Endothelial cell of umbilical vein (primary cell): ENCODE results near the gene LRRC56. TPM values are rescaled to one million over a fixed set of nuclear protein-coding genes. Genes with fewer than 3 reads are reported as not detected.

ENCODE experiments used
- BruUV-seq: library from RNA; stranded (reverse); fragments of 400-500 nt; replicated peaks from 2 replicates; lab custom pipeline; 2021; lab: Mats Ljungman, UMichigan
- CTCF ChIA-PET: fragments of 300-600, 350-600 bp; sonication (Branson Sonifier 250); formaldehyde crosslinking; loops from one replicate; lab custom pipeline; 2021; ENCODE audit warnings: antibody characterized with exemption, inconsistent platforms; lab: Charles Lee
- POLR2A ChIA-PET: fragments of 300-600, 350-600 bp; sonication (Branson Sonifier 250); formaldehyde crosslinking; loops from one replicate; lab custom pipeline; 2021; ENCODE audit warnings: antibody characterized with exemption, inconsistent platforms; lab: Charles Lee
- DNase-seq: peaks from one replicate; pipeline ENCODE4 v3.0.0-alpha.2; 2011; ENCODE audit warnings: low read depth, low spot score
- FAIRE-seq: peaks from 2 replicates; lab custom pipeline; 2011; peaks lifted over from hg19 to GRCh38; lab: Jason Lieb, UNC
- H2AFZ ChIP-seq: 2 replicates; pipeline ENCODE4 v1.6.0; 2012; ENCODE audit warnings: low read depth, low read length, control low read depth, inconsistent platforms
- H3K27ac ChIP-seq: 2 replicates; pipeline ENCODE4 v1.5.1; 2011; ENCODE audit warnings: low read depth, mild to moderate bottlenecking, control low read depth, low read length, moderate library complexity; ENCODE audit not compliant: insufficient read depth
- H3K27me3 ChIP-seq, 2 experiments: 2 replicates each; pipeline versions ENCODE4 v1.6.0 to v1.6.1; 2011; ENCODE audit warnings: low read length in 2 of 2, mixed read lengths in 1 of 2; ENCODE audit not compliant: control insufficient read depth in 2 of 2, insufficient read depth in 2 of 2
- H3K36me3 ChIP-seq, 2 experiments: 2 replicates in 1 of 2; 3 replicates in 1 of 2; pipeline ENCODE4 v1.5.1; 2011; ENCODE audit warnings: low read length in 2 of 2, mild to moderate bottlenecking in 1 of 2, moderate library complexity in 1 of 2; ENCODE audit not compliant: control insufficient read depth in 2 of 2, insufficient read depth in 2 of 2; ENCODE audit errors: extremely low read depth in 1 of 2
- H3K4me1 ChIP-seq: 3 replicates; pipeline ENCODE4 v1.5.1; 2011; ENCODE audit warnings: mild to moderate bottlenecking, low read length; ENCODE audit not compliant: control insufficient read depth, insufficient read depth; ENCODE audit errors: extremely low read depth
- H3K4me2 ChIP-seq: 2 replicates; pipeline ENCODE4 v1.6.1; 2011; ENCODE audit warnings: low read length, control low read depth, mixed read lengths; ENCODE audit not compliant: insufficient read depth
- H3K4me3 ChIP-seq, 3 experiments: fragments of 200-600 bp in 1 of 3; sonication (generic), shearing (Covaris generic) in 1 of 3; replicated peaks in 1 of 3; 2 replicates each; pipeline ENCODE4 v1.5.1; 2011 to 2016; ENCODE audit warnings: control low read depth in 3 of 3, low read length in 3 of 3, mild to moderate bottlenecking in 2 of 3, inconsistent platforms in 1 of 3, low read depth in 1 of 3, moderate library complexity in 1 of 3; ENCODE audit not compliant: insufficient read depth in 1 of 3
- H3K79me2 ChIP-seq: 2 replicates; pipeline ENCODE4 v1.6.0; 2012; ENCODE audit warnings: low read length, inconsistent platforms; ENCODE audit not compliant: control insufficient read depth, insufficient read depth
- H3K9ac ChIP-seq: replicated peaks from 2 replicates; pipeline ENCODE3; 2011; ENCODE audit warnings: low read length, control low read depth; ENCODE audit not compliant: insufficient read depth; ENCODE audit errors: extremely low read depth
- H3K9me1 ChIP-seq: replicated peaks from 3 replicates; pipeline ENCODE4 v1.6.0; 2011; ENCODE audit warnings: mild to moderate bottlenecking, low read length; ENCODE audit not compliant: control insufficient read depth, insufficient read depth; ENCODE audit errors: extremely low read depth
- H3K9me3 ChIP-seq: replicated peaks from 2 replicates; pipeline ENCODE4 v1.5.1; 2012; ENCODE audit warnings: low read length, inconsistent platforms; ENCODE audit not compliant: control insufficient read depth, insufficient read depth
- H4K20me1 ChIP-seq: replicated peaks from 2 replicates; pipeline ENCODE3; 2011; ENCODE audit warnings: mild to moderate bottlenecking, low read length; ENCODE audit not compliant: control insufficient read depth, insufficient read depth; ENCODE audit errors: extremely low read depth
- FOS ChIP-seq: IDR thresholded peaks from 2 replicates; pipeline ENCODE4 v1.6.1; 2011; ENCODE audit warnings: mild to moderate bottlenecking, low read length, moderate library complexity, borderline replicate concordance; ENCODE audit not compliant: insufficient read depth
- POLR2A ChIP-seq: IDR thresholded peaks from 2 replicates; pipeline ENCODE4 v1.6.1; 2012; ENCODE audit warnings: low read depth, mild to moderate bottlenecking, control low read depth, low read length
- dilution Hi-C: fragments of 300-500 bp; cut with MboI; formaldehyde crosslinking; loops from one replicate; pipeline ENCODE4 v1.15.0; 2019; ENCODE audit warnings: low sequenced_read_pairs; ENCODE audit not compliant: extremely low pct_ligation_motif_present
- intact Hi-C: fragments of 100-400 bp; cut with micrococcal nuclease; formaldehyde crosslinking; loops from one replicate; pipeline ENCODE4 v1.10.0; 2022
- polyA plus RNA-seq, 4 experiments: library from polyadenylated mRNA; depleted of rRNA in 3 of 4; stranded (reverse) in 3 of 4; unstranded in 1 of 4; fragments of >200 nt; gene quantifications; 2 replicates each; pipeline versions ENCODE4 v1.2.1 to v1.2.3, GENCODE V29; 2011 to 2012; ENCODE audit warnings: missing spikeins in 1 of 4
- total RNA-seq: library from RNA; stranded (reverse); gene quantifications from 2 replicates; pipeline ENCODE4 v1.2.3, GENCODE V29; 2021

Gene LRRC56
- total and polyA plus RNA-seq, 2 donors (not counting 3 experiments of a cell fraction or from before 2014, with no cell fraction given) = 0.47 to 0.55 TPM

DNA sequence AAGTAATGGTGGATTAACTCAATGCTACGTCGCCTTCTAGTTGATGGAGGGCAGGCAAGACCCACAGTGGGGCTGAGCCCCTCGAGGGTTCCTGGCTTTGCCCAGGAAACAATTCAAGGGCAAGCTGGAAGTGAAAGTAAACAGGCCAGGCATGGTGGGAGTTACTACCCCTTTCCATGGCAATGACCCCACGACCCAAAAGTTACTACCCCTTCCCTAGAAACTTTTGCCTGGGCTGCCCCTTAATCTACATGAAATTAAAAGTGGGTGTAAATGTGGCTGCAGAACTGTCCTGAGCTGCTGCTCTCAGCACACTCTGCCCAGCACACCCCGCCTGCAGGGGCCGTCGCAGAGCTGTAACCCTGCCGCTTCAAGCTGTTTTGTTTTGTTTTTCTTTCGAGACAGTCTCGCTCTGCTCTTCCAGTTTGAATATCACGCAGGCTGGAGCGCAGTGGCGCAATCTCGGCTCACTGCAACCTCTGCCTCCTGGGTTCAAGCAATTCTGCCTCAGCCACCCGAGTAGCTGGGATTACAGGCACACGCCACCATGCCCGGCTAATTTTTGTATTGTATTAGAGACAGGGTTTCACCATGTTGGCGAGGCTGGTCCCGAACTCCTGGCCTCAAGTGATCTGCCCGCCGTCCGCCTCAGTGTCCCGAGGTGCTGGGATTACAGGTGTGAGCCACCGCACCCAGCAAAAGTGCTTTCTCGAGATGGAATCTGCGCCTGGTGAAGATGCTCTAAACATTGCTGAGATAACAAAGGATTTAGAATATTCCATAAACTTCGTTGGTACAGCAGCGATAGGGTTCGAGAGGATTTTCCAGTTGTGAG, 24.3 kb upstream of the LRRC56 start:
- CTCF ChIA-PET = no interaction called here
- intact Hi-C loops = no loop called here
- DNase-seq = no peak
- H3K4me1 ChIP-seq = no peaks in the 10 kb centered on the region
- H3K9me1 ChIP-seq = no peaks in the 10 kb centered on the region
- peaks cover 2% of the 10 kb centered on the region for H3K79me2 ChIP-seq
- dilution Hi-C loops = no loop called here
- no peak overlapping the region for H3K27ac ChIP-seq
- no peak for TF ChIP-seq POLR2A
- H3K9me3 ChIP-seq = no peaks in the 10 kb centered on the region
- POLR2A ChIA-PET = no interaction called here
- no peak overlapping the region for H3K9ac ChIP-seq
- no TSS peak for BruUV-seq
- no peaks in the 10 kb centered on the region for H3K27me3 ChIP-seq
- H2AFZ ChIP-seq = no peak overlapping the region
- H3K4me3 ChIP-seq = no peak overlapping the region
- no peak overlapping the region for H3K4me2 ChIP-seq
- no peaks in the 10 kb centered on the region for H3K36me3 ChIP-seq
- H4K20me1 ChIP-seq = no peaks in the 10 kb centered on the region
- FAIRE-seq = no peak

- Histone ChIP-seq H3K27ac (no peak overlapping the region), H3K4me1 (peaks cover 3% of the 10 kb centered on the region), H3K9me1 (no peaks in the 10 kb centered on the region), H2AFZ (no peak overlapping the region), H3K27me3 (no peaks in the 10 kb centered on the region), H3K9ac (no peak overlapping the region), H3K9me3 (no peaks in the 10 kb centered on the region), H3K4me2 (no peak overlapping the region), H4K20me1 (no peaks in the 10 kb centered on the region), H3K4me3 (no peak overlapping the region), H3K36me3 (no peaks in the 10 kb centered on the region), H3K79me2 (no peaks in the 10 kb centered on the region)
- intact Hi-C loops (loop anchor here (5.0 kb wide), 1 partner anchor 207 kb away; the partner anchor contains the start of gene IFITM2), dilution Hi-C loops (no loop called here)
- no peak for DNase-seq
- POLR2A ChIA-PET = no interaction called here
- no peak for FAIRE-seq
- no peak for TF ChIP-seq FOS
- CTCF ChIA-PET = no interaction called here
- no TSS peak for BruUV-seq
Measured at GRCh38 chr11:514606-515005, 22.7 kb upstream of the LRRC56 start.
